ENCODE results near the gene SLC13A3. TPM values are rescaled to one million over a fixed set of nuclear protein-coding genes. Genes with fewer than 3 reads are reported as not detected.

Gene SLC13A3
- total RNA-seq, 1 donor, result 0.10 TPM

DNA sequence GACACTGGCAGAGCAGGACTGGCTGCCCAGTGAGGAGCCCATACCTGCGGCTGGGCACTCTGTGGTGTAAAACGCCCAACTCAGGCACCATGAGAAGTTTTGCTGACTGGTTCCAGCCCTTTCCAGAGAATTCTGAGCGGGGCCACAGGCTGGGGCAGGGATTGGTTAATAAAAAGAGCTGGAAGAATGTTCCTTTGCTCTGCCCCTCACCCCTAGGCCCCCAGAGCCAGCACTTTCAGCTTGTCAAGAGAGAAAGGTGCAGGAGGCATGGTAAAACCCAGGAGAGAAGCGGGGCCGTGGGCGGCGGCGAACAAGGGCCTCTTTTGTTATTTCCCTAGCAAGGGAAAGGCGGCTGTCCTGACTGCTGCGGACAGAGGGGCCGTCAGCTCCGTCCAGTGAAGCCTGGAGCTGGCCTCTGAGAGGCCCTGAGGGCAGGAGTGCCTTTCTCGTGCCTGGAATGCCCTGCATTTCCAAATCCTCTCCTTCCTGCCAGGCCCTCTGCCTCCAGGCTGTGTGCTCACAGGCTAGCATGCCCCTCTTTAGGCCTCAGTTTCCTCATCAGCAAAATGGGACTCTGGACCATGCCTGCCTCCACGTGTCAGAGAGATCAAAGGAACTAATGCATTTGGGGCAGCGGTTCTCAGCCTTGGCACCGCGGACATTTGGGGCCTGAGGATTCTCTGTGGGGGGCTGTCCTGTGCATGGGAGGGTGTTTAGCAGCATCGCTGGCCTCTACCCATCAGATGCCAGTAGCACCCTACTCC lies 12.9 kb downstream of the SLC13A3 start:
- no peaks in the 10 kb centered on the region for H3K4me1 ChIP-seq (ENCODE audit: insufficient read depth, low read length)
- no peaks in the 10 kb centered on the region for H3K9me3 ChIP-seq (ENCODE audit: low read depth, low read length)
- H3K4me3 ChIP-seq (ENCODE audit: low read length), result no peak overlapping the region
- H3K27me3 ChIP-seq (ENCODE audit: insufficient read depth, low read length), result no peaks in the 10 kb centered on the region

- no peaks in the 10 kb centered on the region for H3K9me3 ChIP-seq (ENCODE audit: low read depth, low read length)
- H3K4me3 ChIP-seq (ENCODE audit: low read length), result no peak overlapping the region
- no peaks in the 10 kb centered on the region for H3K4me1 ChIP-seq (ENCODE audit: insufficient read depth, low read length)
- H3K27me3 ChIP-seq (ENCODE audit: insufficient read depth, low read length), result no peaks in the 10 kb centered on the region
These were observed 13.7 kb downstream of the SLC13A3 start for GRCh38 chr20:46637427-46638133.

- Histone ChIP-seq H3K9me3 (ENCODE audit: low read depth, low read length) (no peaks in the 10 kb centered on the region), H3K4me1 (ENCODE audit: insufficient read depth, low read length) (no peaks in the 10 kb centered on the region), H3K27me3 (ENCODE audit: insufficient read depth, low read length) (no peaks in the 10 kb centered on the region), H3K4me3 (ENCODE audit: low read length) (no peak overlapping the region)
These were observed 14.2 kb downstream of the SLC13A3 start for GRCh38 chr20:46637020-46637419.

- Histone ChIP-seq H3K4me3 (ENCODE audit: low read length) (no peak overlapping the region), H3K9me3 (ENCODE audit: low read depth, low read length) (no peaks in the 10 kb centered on the region), H3K4me1 (ENCODE audit: insufficient read depth, low read length) (peaks cover 5% of the 10 kb centered on the region), H3K27me3 (ENCODE audit: insufficient read depth, low read length) (no peaks in the 10 kb centered on the region)
These were observed 14.7 kb downstream of the SLC13A3 start for GRCh38 chr20:46636514-46636913.

GRCh38 chr20:46635514-46636136 lies 15.6 kb downstream of the SLC13A3 start:
- H3K4me3 ChIP-seq (ENCODE audit: low read length), result no peak overlapping the region
- H3K4me1 ChIP-seq (ENCODE audit: insufficient read depth, low read length), result peaks cover 14% of the 10 kb centered on the region
- no peaks in the 10 kb centered on the region for H3K9me3 ChIP-seq (ENCODE audit: low read depth, low read length)
- H3K27me3 ChIP-seq (ENCODE audit: insufficient read depth, low read length), result no peaks in the 10 kb centered on the region

DNA sequence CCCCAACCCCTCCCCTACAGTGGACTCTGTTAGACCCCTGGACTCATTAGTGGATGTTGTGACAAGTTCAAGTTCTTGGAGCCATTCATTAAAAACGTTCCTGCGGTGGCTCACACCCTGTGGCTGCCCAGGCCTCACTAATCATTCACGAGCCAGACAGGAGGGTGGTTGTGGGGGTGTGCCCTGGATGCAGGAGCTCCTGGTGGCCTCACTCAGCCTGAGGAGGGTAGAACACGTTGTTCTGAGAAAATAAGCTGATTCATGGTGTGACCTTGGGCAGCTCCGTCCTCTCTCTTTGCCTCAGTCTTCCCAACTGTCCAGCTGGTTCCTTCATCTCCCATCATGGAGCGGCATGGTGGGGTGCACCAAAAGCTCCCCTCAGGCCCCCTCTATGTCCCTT lies 16.7 kb downstream of the SLC13A3 start:
- no peak overlapping the region for H3K4me3 ChIP-seq (ENCODE audit: low read length)
- H3K4me1 ChIP-seq (ENCODE audit: insufficient read depth, low read length), result peaks cover 15% of the 10 kb centered on the region
- no peaks in the 10 kb centered on the region for H3K9me3 ChIP-seq (ENCODE audit: low read depth, low read length)
- H3K27me3 ChIP-seq (ENCODE audit: insufficient read depth, low read length), result no peaks in the 10 kb centered on the region

DNA sequence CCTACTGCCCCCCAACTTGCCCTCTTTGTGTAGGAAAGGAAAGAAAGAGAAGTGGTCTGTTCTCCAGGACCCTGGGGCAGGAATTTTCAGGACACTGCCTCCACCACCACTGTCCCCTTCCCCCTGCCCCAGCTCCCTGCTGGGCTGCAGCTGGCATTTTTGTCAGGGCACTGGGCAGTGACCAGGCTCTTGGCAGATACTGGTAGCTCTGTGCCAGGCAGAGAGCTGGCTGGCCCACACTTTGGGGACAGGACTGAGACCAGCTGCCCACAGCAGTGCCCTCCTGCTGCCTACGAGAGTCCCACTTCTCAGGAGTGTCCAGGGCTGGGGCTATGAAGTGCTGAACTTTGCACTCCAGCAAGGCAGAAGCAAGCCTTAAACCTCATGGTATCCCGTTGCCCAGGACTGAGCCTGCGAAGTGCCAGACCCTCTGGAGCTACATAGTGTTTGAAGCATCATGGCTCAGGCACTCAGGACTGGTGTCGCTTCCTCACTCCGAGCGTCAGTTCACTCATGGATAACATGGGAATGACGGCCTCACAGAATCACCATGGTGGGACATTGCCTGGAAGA lies 19.3 kb downstream of the SLC13A3 start:
- Histone ChIP-seq H3K4me3 (ENCODE audit: low read length) (no peak overlapping the region), H3K4me1 (ENCODE audit: insufficient read depth, low read length) (peaks cover 15% of the 10 kb centered on the region), H3K9me3 (ENCODE audit: low read depth, low read length) (no peaks in the 10 kb centered on the region), H3K27me3 (ENCODE audit: insufficient read depth, low read length) (no peaks in the 10 kb centered on the region)

- no peaks in the 10 kb centered on the region for H3K9me3 ChIP-seq (ENCODE audit: low read depth, low read length)
- no peaks in the 10 kb centered on the region for H3K27me3 ChIP-seq (ENCODE audit: insufficient read depth, low read length)
- H3K4me3 ChIP-seq (ENCODE audit: low read length), result no peak overlapping the region
- peaks cover 15% of the 10 kb centered on the region for H3K4me1 ChIP-seq (ENCODE audit: insufficient read depth, low read length)
These were observed 19.9 kb downstream of the SLC13A3 start for GRCh38 chr20:46631212-46631869.

DNA sequence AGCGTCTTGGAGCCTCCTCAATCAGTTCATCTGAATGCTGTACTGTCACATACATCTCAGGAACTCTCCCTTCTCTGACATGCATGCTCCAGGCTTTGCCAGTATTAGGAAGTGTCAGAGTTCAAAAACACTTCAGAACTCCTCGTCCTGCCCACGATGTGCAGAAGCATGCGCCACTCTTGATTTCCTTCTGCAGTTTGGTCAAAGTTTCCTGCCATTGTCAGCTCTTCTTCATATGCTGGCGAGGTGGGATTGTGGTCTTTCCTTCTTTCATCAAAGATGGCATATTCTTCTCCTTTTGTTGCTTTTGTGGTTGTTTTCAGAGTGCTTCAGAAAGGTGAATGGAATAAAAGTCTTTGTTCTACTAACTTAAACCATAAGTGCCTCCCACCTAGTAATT lies 21.0 kb downstream of the SLC13A3 start:
- H3K4me1 ChIP-seq (ENCODE audit: insufficient read depth, low read length), result peaks cover 17% of the 10 kb centered on the region
- H3K4me3 ChIP-seq (ENCODE audit: low read length), result no peak overlapping the region
- no peaks in the 10 kb centered on the region for H3K9me3 ChIP-seq (ENCODE audit: low read depth, low read length)
- no peaks in the 10 kb centered on the region for H3K27me3 ChIP-seq (ENCODE audit: insufficient read depth, low read length)

DNA sequence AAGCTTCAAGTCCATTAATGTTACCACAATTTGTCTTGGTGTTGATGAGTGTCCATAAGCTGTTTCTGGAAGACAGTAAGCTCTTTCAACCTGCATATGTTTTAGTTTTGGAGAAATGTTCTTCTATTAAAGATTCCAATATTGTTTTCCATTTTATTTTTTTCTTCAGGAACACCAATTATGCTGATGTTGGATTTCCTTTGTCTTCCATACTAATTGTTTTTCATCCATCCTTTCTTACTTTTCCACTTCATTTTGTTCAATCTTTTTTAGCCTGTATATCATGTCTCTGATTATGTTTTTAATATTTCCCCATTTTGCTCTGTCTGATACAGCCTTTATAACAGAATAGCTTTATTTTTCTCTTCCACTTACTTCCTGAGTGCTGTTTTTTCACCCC lies 21.9 kb downstream of the SLC13A3 start:
- peaks cover 26% of the 10 kb centered on the region for H3K4me1 ChIP-seq (ENCODE audit: insufficient read depth, low read length)
- H3K27me3 ChIP-seq (ENCODE audit: insufficient read depth, low read length), result peaks cover 3% of the 10 kb centered on the region
- no peaks in the 10 kb centered on the region for H3K9me3 ChIP-seq (ENCODE audit: low read depth, low read length)
- no peak overlapping the region for H3K4me3 ChIP-seq (ENCODE audit: low read length)

- H3K9me3 ChIP-seq (ENCODE audit: low read depth, low read length), result no peaks in the 10 kb centered on the region
- peaks cover 16% of the 10 kb centered on the region for H3K27me3 ChIP-seq (ENCODE audit: insufficient read depth, low read length)
- peaks cover 26% of the 10 kb centered on the region for H3K4me1 ChIP-seq (ENCODE audit: insufficient read depth, low read length)
- H3K4me3 ChIP-seq (ENCODE audit: low read length), result no peak overlapping the region
These were observed 24.0 kb downstream of the SLC13A3 start for GRCh38 chr20:46627234-46627633.

- peaks cover 19% of the 10 kb centered on the region for H3K27me3 ChIP-seq (ENCODE audit: insufficient read depth, low read length)
- no peak overlapping the region for H3K4me3 ChIP-seq (ENCODE audit: low read length)
- peaks cover 23% of the 10 kb centered on the region for H3K4me1 ChIP-seq (ENCODE audit: insufficient read depth, low read length)
- H3K9me3 ChIP-seq (ENCODE audit: low read depth, low read length), result no peaks in the 10 kb centered on the region
These were observed 24.5 kb downstream of the SLC13A3 start for GRCh38 chr20:46626758-46627157.

DNA sequence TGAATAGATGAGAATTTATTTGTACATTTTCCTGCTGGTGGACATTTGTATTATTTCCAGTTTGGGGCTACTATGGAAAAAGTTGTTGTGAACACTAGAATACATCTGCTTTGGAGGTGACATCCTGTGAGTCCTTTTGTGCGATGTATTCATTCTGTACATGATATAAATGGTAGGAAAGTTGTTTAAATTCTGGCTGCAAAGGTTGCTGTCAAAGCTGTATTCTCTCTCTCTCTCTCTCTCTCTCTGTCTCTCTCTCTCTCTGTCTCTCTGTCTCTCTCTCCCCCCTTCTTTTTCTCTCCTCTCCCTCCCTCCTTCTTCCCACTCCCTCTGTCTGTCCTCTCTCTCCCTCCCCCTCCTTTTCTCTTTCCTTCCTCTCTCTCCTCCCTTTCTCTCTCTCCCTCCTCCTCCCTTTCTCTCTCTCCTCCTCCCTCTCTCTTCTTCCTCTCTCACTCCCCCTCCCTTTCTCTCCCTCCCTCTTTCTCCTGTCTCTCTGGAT lies 25.3 kb downstream of the SLC13A3 start:
- Histone ChIP-seq H3K27me3 (ENCODE audit: insufficient read depth, low read length) (peaks cover 22% of the 10 kb centered on the region), H3K9me3 (ENCODE audit: low read depth, low read length) (no peaks in the 10 kb centered on the region), H3K4me3 (ENCODE audit: low read length) (no peak overlapping the region), H3K4me1 (ENCODE audit: insufficient read depth, low read length) (peaks cover 15% of the 10 kb centered on the region)

GRCh38 chr20:46624946-46625345 lies 26.3 kb downstream of the SLC13A3 start:
- peaks cover 11% of the 10 kb centered on the region for H3K4me1 ChIP-seq (ENCODE audit: insufficient read depth, low read length)
- H3K27me3 ChIP-seq (ENCODE audit: insufficient read depth, low read length), result peaks cover 22% of the 10 kb centered on the region
- H3K4me3 ChIP-seq (ENCODE audit: low read length), result no peak overlapping the region
- no peaks in the 10 kb centered on the region for H3K9me3 ChIP-seq (ENCODE audit: low read depth, low read length)

DNA sequence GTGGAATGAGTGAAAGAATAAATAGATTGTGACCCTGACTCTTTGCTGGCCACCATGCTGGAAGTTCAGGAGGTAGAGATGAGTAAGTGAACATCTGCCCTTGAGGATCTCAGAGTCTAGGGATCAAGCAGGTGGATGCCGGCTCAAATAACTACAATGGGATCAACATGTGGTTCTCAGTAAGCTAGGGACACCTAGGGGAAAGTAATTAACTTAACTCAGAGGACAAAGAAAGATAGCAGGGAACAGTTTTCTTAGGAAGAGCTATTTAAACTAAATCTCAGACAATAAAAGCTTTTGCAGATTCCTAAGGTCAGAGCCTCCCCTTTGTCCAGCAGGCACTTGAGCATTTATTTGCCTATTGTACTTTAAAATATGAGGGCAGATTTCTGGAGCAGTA lies 29.1 kb downstream of the SLC13A3 start:
- Histone ChIP-seq H3K4me1 (ENCODE audit: insufficient read depth, low read length) (peaks cover 11% of the 10 kb centered on the region), H3K27me3 (ENCODE audit: insufficient read depth, low read length) (peaks cover 22% of the 10 kb centered on the region), H3K9me3 (ENCODE audit: low read depth, low read length) (no peaks in the 10 kb centered on the region), H3K4me3 (ENCODE audit: low read length) (no peak overlapping the region)

Data from mononuclear cell (primary cell).